ENCODE data around the gene NT5C.

GRCh38 chr17:75091855-75092327 lies 39.7 kb downstream of the NT5C start:
- TF ChIP-seq, protein P1, sequence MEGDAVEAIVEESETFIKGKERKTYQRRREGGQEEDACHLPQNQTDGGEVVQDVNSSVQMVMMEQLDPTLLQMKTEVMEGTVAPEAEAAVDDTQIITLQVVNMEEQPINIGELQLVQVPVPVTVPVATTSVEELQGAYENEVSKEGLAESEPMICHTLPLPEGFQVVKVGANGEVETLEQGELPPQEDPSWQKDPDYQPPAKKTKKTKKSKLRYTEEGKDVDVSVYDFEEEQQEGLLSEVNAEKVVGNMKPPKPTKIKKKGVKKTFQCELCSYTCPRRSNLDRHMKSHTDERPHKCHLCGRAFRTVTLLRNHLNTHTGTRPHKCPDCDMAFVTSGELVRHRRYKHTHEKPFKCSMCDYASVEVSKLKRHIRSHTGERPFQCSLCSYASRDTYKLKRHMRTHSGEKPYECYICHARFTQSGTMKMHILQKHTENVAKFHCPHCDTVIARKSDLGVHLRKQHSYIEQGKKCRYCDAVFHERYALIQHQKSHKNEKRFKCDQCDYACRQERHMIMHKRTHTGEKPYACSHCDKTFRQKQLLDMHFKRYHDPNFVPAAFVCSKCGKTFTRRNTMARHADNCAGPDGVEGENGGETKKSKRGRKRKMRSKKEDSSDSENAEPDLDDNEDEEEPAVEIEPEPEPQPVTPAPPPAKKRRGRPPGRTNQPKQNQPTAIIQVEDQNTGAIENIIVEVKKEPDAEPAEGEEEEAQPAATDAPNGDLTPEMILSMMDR (IDR thresholded peaks at IDR 0.05 in 4 of 5, conservative IDR thresholded peaks at IDR 0.05 in 1 of 5) = no peak
- TF ChIP-seq POLR2A (IDR thresholded peaks at IDR 0.05) = no peak

All from gastrocnemius medialis (tissue), 4 donors.